HepG2 (cell line): ENCODE measurements around the gene TMX2. TPM values are rescaled to one million over a fixed set of nuclear protein-coding genes. Genes with fewer than 3 reads are reported as not detected.

Experiments
- ARID2 ChIP-seq: sonication (generic); formaldehyde crosslinking; IDR thresholded peaks from 2 replicates; pipeline ENCODE4 v1.8.1; 2022; ENCODE audit warnings: mild to moderate bottlenecking, missing genetic modification reagents, borderline replicate concordance
- CAMTA2 ChIP-seq: sonication (generic); formaldehyde crosslinking; IDR thresholded peaks from 2 replicates; pipeline ENCODE4 v1.4.0; 2020; ENCODE audit warnings: mild to moderate bottlenecking, missing genetic modification reagents, borderline replicate concordance
- CREBL2 ChIP-seq: sonication (generic); formaldehyde crosslinking; IDR thresholded peaks from 2 replicates; pipeline ENCODE4 v1.8.1; 2023; ENCODE audit warnings: missing genetic modification reagents, mild to moderate bottlenecking, borderline replicate concordance
- CREM ChIP-seq, 2 experiments: sonication (generic) in 1 of 2; formaldehyde crosslinking in 1 of 2; IDR thresholded peaks; 2 replicates each; pipeline versions ENCODE4 v1.4.0 to v1.6.1; 2016 to 2020; ENCODE audit warnings: antibody characterized with exemption in 1 of 2, mild to moderate bottlenecking in 1 of 2, missing genetic modification reagents in 1 of 2
- FLYWCH1 ChIP-seq: sonication (generic); formaldehyde crosslinking; IDR thresholded peaks from 2 replicates; pipeline ENCODE4 v1.8.1; 2023; ENCODE audit warnings: mild to moderate bottlenecking, missing genetic modification reagents
- FOXA3 ChIP-seq: IDR thresholded peaks from 2 replicates; pipeline ENCODE4 v1.6.1; 2016; ENCODE audit warnings: missing genetic modification reagents, missing compliant biosample characterization
- IRF9 ChIP-seq: sonication (generic); formaldehyde crosslinking; IDR thresholded peaks from 2 replicates; pipeline ENCODE4 v1.8.0; 2022; ENCODE audit warnings: missing genetic modification reagents, mild to moderate bottlenecking, borderline replicate concordance
- ISX ChIP-seq: sonication (generic); formaldehyde crosslinking; conservative IDR thresholded peaks from 2 replicates; pipeline ENCODE4 v1.5.0; 2020; ENCODE audit warnings: missing genetic modification reagents
- KLF9 ChIP-seq: IDR thresholded peaks from 2 replicates; pipeline ENCODE4 v1.6.1; 2016; ENCODE audit warnings: low read depth
- MLXIP ChIP-seq: sonication (generic); formaldehyde crosslinking; IDR thresholded peaks from 2 replicates; pipeline ENCODE4 v1.9.0; 2021; ENCODE audit warnings: missing genetic modification reagents, borderline replicate concordance
- PAX8 ChIP-seq: sonication (generic); formaldehyde crosslinking; IDR thresholded peaks from 2 replicates; pipeline ENCODE4 v1.8.0; 2022; ENCODE audit warnings: mild to moderate bottlenecking, missing genetic modification reagents, borderline replicate concordance
- RELA ChIP-seq: sonication (generic); formaldehyde crosslinking; IDR thresholded peaks from 2 replicates; pipeline ENCODE4 v1.4.0; 2020; ENCODE audit warnings: missing genetic modification reagents
- USF2 ChIP-seq, 2 experiments: sonication (generic) in 1 of 2; formaldehyde crosslinking in 1 of 2; IDR thresholded peaks; 2 replicates each; pipeline versions ENCODE4 v1.5.1 to v1.6.1; 2011 to 2020; ENCODE audit warnings: borderline replicate concordance in 1 of 2, low read depth in 1 of 2, low read length in 1 of 2, mild to moderate bottlenecking in 1 of 2, missing genetic modification reagents in 1 of 2, moderate library complexity in 1 of 2
- ZFY ChIP-seq: sonication (generic); formaldehyde crosslinking; IDR thresholded peaks from 2 replicates; pipeline ENCODE4 v1.4.0; 2020; ENCODE audit warnings: missing genetic modification reagents
- ZNF138 ChIP-seq: sonication (generic); formaldehyde crosslinking; IDR thresholded peaks from 2 replicates; pipeline ENCODE4 v1.5.0; 2020; ENCODE audit warnings: mild to moderate bottlenecking, low read depth, missing genetic modification reagents
- ZNF205 ChIP-seq: IDR thresholded peaks from 2 replicates; pipeline ENCODE4 v1.6.1; 2018; ENCODE audit warnings: missing biosample characterization, missing genetic modification reagents
- ZNF3 ChIP-seq: IDR thresholded peaks from 2 replicates; pipeline ENCODE4 v1.7.0; 2017; ENCODE audit warnings: inconsistent platforms
- ZNF33B ChIP-seq: sonication (generic); formaldehyde crosslinking; IDR thresholded peaks from 2 replicates; pipeline ENCODE4 v1.5.1; 2020; ENCODE audit warnings: mild to moderate bottlenecking, missing genetic modification reagents
- ZNF619 ChIP-seq: sonication (generic); formaldehyde crosslinking; IDR thresholded peaks from 2 replicates; pipeline ENCODE4 v1.4.0; 2020; ENCODE audit warnings: mild to moderate bottlenecking, missing genetic modification reagents
- polyA plus RNA-seq, 8 experiments: library from polyadenylated mRNA; depleted of rRNA in 3 of 8; stranded (reverse) in 7 of 8; unstranded in 1 of 8; fragments of >200 nt; fragmentation: Illumina TruSeq in 4 of 8; extraction: Trizol in 4 of 8; gene quantifications; 2 replicates each; pipeline versions ENCODE4 v1.2.1 to v1.2.3, GENCODE V29; 2011 to 2016; ENCODE audit warnings: low read depth in 4 of 8, missing spikeins in 1 of 8, mixed read lengths in 1 of 8; ENCODE audit not compliant: insufficient read depth in 1 of 8
- total RNA-seq, 5 experiments: library from RNA; depleted of rRNA; stranded (reverse); fragments of >200 nt; fragmentation: Illumina TruSeq; extraction: Trizol; gene quantifications; 2 replicates each; pipeline ENCODE4 v1.2.3, GENCODE V29; 2016; ENCODE audit warnings: low read depth in 1 of 5
- TF ChIP-seq, protein P1 (sequence below): sonication (generic); formaldehyde crosslinking; IDR thresholded peaks from 2 replicates; pipeline ENCODE4 v1.8.1; 2023; ENCODE audit warnings: mild to moderate bottlenecking, moderate library complexity, missing genetic modification reagents
- TF ChIP-seq, protein P2 (sequence below): sonication (generic); formaldehyde crosslinking; IDR thresholded peaks from 2 replicates; pipeline ENCODE4 v1.5.0; 2020; ENCODE audit warnings: missing genetic modification reagents

TMX2 gene
- total and polyA plus RNA-seq, 2 of the 13 experiments (the other 11 are each of a cell fraction or from before 2014, with no cell fraction given), result 84.5 to 129 TPM

DNA sequence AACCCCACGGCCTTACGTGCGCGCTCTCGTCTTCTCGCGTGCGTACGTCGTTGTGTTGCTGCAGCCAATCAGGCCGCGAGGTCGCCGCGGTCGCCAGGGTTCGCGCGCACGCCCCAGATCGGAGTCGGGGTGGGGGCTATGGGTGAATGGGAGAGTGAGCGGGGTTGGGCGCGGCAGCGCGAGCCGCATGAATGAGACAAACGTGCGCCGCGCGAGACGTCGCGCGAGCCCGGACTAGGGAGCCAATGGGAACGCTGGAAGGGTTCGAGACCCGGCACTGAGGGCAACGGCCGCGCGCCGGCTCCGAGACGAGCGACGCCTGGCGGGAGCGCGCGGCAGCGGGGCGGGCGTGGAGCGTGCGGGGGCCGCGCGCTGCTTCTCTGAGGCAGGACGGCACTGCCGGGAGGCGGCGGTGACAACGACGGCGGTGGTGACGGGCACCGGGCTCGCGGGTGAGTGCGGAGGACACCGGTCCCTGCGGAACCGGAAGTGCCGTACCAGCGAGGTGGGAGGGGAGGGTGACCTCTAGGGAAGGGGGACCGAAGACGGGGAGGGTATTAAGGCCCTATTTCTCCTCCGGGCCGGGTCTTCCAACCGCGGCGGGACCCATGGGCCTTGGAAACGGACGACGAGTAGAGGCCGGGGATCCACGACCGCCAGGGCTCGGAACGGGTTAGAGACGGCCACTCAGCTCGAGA is 44.5 kb upstream of the TMX2 start, which contains the start of gene ZDHHC5 (continued):
- TF ChIP-seq ZNF138 (CRISPR knock-in tag) (0 out of 2 replicates have a peak, but pooled peaks have one; percentile 48), MLXIP (CRISPR knock-in tag) (no peak), ZFY (CRISPR knock-in tag) (peak; percentile 89), CAMTA2 (CRISPR knock-in tag) (no peak), ISX (CRISPR knock-in tag) (no peak), RELA (CRISPR knock-in tag) (no peak), ZNF3 (CRISPR knock-in tag) (no peak), FOXA3 (CRISPR knock-in tag) (no peak; the same call in 1 of the 2 replicates), KLF9 (CRISPR knock-in tag) (no peak), ZNF619 (CRISPR knock-in tag) (no peak), CREBL2 (CRISPR knock-in tag) (peak; percentile 61; the same call in 1 of the 2 replicates), ARID2 (CRISPR knock-in tag) (no peak), ZNF205 (no peak), IRF9 (CRISPR knock-in tag) (no peak), CREM (IDR thresholded peaks at IDR 0.05) (no peak), CREM (CRISPR knock-in tag; IDR thresholded peaks at IDR 0.05) (no peak), ZNF33B (CRISPR knock-in tag) (no peak), USF2 (IDR thresholded peaks at IDR 0.05; ENCODE audit: low read depth, low read length) (no peak), USF2 (CRISPR knock-in tag; IDR thresholded peaks at IDR 0.05; ENCODE audit: borderline replicate concordance) (no peak; the same call in 1 of the 2 replicates), PAX8 (CRISPR knock-in tag) (no peak), FLYWCH1 (CRISPR knock-in tag) (no peak)
- TF ChIP-seq, protein P1, sequence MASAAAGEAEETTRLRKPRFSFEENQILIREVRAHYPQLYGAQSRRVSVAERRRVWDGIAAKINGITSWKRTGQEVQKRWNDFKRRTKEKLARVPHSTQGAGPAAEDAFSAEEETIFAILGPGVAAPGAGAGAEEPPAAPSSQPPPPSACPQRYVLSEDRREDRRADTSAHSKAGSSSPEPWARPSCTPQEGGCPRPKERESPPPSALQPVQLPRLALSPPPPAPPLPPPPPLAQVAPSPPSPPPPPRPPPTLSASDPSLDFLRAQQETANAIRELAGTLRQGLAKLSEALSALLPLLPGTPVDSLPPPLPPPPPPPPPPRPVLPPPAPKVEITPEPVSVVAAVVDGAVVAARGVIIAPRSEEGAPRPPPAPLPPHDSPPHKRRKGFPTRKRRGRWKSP, result peak; percentile 76; the same call in 1 of the 2 replicates
- TF ChIP-seq, protein P2, sequence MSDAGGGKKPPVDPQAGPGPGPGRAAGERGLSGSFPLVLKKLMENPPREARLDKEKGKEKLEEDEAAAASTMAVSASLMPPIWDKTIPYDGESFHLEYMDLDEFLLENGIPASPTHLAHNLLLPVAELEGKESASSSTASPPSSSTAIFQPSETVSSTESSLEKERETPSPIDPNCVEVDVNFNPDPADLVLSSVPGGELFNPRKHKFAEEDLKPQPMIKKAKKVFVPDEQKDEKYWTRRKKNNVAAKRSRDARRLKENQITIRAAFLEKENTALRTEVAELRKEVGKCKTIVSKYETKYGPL (CRISPR knock-in tag), result no peak
